ENCODE measurements around the gene ABTB1.
"Not testable (repeated sequence)": the region's sequence is repeated elsewhere in the genome, so short reads cannot be mapped to it uniquely, and the experiment has no call there.

ABTB1 gene

DNA sequence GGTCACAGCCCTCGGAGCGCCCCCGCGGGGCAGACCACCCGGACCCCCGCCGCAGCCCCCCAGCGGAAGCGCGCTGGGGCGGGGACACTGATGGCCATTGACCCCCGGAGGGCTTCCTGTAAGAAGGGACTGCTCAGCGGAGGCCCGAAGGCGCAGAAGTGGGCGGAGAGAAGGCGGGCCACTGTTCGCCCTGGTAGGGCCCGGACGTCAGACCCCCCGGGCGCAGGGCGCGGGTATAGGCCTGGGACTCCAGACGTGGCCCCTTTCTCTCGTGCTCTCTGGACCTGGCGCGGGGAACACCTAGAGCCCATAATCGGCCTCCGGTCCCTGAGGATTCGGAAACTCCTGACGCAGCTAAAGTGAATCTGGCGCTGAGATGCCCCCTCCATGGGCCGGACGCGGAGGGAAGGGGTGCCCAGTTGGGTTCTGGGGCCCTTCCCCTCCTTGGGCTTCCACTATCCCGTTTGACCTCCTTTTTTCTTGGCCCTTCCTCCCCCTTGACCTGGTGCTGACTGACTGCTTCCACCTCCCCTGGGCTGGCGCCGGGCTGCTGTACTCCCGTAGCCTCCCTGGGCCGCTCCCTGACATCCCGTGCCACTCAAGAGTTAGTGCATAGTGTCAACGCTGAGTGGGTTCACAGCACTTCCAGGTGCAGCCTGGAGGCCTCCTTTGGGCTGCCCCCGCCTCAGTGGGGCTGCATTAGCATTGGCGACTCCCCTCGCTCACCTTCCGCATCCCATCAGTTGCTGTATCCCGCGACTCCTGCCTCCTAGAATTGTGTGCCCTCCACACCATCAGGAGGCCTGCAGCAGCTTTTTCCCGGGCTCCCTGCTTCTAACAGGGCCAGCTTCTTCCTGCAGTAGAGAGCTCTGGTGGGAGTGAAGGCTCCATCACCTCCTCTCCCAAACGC lies 694 bp downstream of the ABTB1 start:
- peak; percentile 34 for DNase-seq

DNA sequence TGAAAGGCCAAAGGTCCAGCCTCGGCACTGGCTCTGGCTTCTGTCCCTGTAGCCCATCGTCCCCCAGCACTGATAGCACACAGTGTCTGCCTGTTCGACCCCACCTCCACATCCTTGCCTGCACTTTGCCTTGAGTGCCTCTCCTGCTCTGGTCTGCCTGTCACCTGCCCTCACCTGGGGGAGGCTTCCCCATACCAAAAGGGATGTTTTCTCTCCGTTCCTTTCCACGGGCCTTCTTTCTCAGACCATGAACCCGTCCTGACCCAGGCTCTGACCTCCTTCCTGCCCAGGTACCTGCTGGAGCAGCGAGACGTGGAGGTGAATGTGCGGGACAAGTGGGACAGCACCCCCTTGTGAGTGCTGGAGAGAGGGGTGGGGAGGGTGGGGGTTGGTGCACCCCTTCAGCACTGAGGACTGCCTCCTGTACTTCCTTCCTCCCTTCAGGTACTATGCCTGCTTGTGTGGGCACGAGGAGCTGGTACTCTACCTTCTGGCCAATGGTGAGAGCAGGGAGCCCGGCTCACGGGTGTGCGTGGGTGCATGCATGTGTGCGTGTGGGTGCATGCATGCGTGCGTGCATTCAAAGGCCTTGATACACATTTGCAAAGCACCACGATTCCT lies 1.5 kb downstream of the ABTB1 start:
- DNase-seq = no peak

DNA sequence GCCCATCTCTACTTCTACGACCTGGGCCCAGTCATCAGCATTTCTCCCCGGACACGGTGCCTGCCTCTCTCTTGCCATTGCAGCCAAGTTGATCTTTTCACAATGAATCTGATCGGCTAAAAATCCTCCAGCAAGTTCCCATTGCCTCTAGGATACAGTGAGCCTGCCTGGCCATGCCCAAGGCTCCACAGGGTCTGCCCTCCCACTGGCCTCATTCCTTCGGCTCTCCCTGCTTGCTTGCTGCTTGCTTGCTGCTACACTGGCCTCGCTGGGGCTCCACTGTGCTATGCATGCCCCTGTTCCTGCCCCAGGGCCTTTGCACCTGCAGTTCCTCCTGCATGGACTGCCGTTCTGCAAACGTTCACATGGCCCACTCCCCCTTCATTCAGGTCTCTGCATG lies 2.0 kb downstream of the ABTB1 start:
- DNase-seq = no peak

DNA sequence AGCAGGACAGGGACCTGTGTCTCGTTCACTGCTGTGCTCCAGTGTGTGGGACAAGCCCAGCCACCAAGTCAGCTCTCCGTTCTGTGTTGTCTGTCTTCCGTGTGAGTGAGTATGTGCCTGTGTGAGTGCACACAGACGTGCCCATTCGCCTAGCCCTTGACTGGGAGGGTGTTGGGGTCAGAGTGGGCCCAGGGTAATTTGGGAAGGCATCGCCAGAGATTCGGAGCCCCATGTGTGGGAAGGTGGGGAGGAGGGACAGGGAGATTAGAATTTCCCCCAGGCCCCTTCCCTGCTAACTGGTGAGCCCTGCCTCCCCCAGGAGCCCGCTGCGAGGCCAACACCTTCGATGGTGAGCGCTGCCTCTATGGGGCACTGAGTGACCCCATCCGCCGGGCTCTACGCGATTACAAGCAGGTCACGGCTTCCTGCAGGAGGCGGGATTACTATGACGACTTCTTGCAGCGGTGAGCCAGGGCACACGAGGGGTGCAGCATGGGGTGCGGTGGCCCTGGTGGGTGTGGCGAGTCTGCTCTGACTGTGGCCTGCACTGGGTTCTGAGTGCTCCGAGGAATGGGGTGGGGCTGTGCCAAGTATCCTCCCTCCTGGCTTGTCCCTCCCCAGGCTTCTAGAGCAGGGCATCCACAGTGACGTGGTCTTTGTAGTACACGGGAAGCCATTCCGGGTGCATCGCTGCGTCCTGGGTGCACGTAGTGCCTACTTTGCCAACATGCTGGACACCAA lies 3.1 kb downstream of the ABTB1 start:
- no peak for DNase-seq

DNA sequence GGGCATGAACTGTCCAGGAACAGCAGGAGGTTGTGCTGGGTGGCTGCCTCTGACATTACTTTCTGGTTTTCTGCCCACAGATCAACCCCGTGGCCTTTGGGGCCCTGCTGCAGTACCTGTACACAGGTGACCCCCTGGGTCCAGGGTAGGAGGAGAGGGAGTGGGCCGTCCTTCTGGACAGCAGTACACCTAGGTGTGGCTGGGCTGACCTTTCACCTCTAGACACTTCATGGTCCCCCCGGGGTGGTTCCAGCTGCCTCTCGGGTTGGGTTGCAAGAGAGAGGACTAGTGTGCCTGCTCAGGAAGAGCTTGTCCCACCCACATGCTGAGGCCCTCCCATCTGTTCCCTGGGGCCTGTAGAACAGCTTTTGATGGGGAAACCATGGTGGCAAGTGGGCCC lies 3.7 kb downstream of the ABTB1 start:
- DNase-seq = no peak

DNA sequence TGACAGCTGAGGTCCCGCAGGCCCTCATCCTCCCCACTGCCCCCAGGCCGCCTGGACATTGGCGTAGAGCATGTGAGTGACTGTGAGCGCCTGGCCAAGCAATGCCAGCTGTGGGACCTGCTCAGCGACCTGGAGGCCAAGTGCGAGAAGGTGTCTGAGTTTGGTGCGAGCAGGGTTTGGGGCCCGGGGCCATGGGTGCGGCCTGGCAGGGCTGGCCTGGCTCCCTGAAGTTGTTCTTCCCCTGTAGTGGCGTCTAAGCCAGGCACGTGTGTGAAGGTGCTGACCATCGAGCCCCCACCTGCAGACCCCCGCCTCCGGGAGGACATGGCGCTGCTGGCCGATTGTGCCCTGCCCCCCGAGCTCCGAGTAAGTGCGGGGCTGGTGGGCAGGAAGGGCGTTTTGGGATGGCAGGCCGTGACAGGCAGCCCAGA lies 4.2 kb downstream of the ABTB1 start:
- no peak for DNase-seq

DNA sequence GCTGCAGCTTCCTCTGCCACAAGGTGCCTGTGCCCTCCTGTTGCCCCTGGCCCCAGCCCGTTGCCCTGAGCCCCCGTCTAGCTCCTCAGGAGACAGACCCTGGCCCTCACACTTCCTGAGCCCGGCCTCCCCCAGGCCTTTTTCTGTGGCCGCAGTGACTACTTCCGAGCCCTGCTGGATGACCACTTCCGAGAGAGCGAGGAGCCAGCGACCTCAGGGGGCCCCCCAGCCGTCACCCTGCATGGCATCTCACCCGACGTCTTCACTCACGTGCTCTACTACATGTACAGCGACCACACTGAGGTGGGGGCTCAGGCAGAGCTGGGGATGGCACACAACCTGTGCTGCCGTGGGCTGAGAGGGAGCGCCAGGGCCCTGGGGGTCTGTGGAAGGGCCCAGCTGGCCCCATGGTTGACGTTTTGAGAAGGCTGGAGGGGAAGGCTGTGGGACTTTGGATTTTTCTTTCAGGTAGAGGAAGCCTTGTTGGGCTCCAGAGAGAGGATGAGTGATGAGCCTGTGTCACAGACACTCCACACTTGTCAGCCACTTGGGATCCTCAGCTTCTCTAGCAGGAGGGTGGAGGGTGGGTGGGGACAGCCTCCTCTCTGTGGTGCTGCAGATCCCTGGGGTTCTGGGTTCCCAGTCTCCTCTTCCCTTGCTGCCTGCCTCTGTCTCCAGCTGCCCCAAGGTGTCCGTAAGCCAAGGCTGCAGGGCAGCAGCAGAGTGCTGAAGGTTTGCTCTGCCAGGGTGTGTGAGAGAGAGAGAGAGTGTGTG lies 5.0 kb downstream of the ABTB1 start:
- DNase-seq = peak; percentile 12

DNA sequence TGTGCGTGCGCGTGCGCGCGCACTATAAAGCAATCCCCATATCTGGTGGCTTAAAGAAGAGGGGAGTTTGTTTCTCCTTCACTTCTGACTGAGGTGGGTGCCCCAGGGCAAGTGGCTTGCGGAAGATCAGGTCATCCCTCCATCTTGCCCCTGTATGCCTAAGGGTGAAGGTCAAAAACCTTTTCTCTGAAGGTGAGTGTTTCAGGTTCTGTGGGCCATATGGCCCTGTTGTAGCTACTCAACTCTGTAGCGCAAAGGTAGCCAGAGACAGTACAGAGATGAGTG lies 5.5 kb downstream of the ABTB1 start:
- no peak for DNase-seq

DNA sequence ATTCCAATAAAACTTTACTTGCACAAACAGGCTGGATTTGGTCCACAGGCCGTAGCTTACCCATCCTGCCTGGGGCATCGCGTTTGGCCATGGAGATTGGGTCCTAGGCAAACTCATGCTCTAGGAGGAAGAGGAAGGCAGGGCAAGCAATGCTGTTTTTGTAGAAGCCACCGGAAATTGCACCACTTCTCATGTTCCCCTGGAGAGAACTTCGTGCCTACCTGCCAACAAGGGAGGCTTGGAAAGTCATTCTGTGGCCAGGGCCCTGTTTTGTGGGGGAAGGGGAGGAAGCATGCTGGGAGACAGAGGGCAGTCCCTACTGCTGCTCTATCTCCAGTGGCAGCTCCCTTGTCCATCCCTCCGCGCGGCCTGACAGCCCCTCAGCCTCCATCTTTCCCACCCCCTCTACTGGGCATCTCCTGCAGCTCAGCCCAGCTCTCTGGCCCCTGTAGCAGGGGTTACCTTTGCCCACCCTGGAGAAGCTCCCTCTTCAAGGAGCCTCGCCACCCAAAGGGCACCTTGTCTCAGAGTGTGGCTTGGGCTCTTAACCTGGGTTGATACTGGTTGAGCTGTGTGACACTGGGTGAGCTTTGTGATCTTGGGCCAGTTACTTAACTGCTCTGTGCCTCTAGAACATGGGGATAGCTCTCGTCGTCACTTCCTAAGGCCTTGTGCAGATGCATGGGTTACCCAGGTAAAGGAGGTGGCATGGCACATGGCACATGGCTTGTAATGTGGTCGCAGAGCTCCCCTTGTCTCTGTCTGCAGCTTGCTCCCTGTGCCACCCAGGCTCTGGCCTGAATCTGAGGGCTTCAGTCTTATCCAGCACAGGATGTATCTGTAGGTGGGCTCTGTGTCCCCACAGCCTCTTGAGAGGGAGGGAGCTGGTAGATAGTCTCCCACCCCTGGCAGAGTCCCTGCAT lies 6.1 kb downstream of the ABTB1 start:
- DNase-seq = peak; percentile 69

DNA sequence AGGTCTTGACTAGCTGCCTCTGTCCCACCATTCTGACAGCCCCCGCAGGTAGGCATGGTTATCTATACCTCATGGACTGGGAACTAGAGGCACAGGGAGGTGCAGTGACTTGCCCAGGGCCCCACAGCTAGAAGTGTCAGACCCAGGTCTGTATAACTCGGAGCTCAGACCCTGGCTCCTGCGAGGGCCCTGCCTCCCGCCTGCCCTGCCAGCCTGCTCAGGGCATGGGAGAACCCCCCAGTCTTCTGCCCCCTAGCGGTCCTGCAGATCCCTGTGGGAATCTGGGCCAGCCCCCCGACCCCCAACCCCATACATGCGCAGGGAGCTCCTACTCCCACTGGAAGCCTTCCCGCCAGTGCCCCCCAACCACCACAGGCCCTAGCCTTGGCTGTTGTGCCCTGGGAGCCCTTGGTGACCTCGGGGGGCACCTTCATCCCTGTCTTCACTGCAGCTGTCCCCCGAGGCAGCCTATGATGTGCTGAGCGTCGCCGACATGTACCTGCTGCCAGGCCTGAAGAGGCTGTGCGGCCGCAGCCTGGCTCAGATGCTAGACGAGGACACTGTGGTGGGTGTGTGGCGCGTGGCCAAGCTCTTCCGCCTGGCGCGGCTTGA lies 6.9 kb downstream of the ABTB1 start:
- DNase-seq = no peak

DNA sequence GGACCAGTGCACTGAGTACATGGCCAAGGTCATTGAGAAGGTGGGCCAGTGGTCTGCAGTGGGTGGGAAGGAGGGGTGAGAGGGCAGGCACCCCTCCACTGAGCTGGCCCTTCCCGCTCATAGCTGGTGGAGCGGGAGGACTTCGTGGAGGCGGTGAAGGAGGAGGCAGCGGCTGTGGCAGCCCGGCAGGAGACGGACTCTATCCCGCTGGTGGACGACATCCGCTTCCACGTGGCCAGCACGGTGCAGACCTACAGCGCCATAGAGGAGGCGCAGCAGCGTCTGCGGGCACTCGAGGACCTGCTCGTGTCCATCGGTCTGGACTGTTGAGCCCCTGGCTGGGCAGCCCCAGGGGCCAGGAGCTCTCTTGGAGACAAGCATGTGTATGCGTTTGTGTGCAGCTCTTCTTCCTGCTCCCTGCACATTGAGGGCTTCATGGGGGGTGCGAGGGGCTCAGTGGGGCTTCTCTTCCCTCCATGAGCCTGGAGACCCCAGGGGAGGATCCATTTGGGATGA lies 7.5 kb downstream of the ABTB1 start:
- DNase-seq = no peak

DNA sequence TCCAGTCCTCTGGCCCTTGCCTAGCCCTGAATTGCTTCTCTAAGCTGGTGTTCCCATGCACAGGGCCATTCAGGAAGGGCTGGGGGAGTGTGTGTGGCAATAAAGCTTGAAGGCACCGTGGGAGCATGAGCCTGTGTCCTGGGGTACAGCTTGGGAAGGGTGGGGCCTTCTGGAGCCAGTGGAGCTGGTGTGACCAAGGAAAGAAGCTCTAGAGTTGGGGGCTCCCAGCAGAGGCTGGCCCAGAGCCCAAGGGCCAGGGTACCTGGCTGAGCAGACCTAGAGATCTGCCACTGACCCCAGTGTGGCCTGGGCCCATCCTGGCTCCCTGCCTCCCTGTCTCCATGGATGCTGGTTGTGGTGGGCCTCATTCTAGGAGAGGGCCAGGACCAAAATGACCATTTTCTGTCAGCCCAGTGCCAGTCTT lies 8.1 kb downstream of the ABTB1 start:
- DNase-seq = no peak

DNA sequence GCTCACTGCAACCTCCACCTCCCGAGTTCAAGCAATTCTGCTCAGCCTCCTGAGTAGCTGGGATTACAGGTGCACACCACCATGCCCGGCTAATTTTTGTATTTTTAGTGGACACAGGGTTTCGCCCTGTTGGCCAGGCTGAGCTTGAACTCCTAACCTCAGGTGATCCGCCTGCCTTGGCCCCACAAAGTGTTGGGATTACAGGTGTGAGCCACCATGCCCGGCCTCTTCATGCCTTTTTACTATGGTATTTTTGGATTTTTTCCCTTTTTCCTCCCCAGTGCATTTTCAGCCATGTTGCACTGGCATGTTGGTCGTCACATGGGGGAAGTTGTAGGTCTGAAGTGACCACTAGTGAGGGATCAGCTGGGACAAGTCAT lies 9.4 kb downstream of the ABTB1 start:
- not testable (repeated sequence) for DNase-seq

DNA sequence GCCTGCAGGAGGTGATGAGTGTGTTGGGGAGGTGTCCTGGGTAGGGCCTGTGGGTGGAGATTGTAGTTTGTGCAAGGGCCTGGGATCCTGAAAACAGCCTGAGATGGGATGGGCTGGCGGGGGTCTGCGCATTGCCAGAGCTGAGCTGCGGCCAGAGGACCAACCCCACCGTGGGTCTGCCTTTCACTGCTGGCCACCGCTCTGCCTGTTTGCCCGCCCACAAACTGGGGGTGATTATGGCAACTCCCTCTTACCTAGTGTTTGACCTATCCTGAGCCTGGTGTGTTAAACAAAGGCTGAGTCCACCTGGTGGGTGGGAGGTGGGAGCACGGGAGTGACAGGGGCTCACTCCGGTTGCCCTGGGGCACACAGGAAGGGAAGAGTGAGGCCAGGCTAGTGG lies 9.8 kb downstream of the ABTB1 start:
- DNase-seq = no peak

DNA sequence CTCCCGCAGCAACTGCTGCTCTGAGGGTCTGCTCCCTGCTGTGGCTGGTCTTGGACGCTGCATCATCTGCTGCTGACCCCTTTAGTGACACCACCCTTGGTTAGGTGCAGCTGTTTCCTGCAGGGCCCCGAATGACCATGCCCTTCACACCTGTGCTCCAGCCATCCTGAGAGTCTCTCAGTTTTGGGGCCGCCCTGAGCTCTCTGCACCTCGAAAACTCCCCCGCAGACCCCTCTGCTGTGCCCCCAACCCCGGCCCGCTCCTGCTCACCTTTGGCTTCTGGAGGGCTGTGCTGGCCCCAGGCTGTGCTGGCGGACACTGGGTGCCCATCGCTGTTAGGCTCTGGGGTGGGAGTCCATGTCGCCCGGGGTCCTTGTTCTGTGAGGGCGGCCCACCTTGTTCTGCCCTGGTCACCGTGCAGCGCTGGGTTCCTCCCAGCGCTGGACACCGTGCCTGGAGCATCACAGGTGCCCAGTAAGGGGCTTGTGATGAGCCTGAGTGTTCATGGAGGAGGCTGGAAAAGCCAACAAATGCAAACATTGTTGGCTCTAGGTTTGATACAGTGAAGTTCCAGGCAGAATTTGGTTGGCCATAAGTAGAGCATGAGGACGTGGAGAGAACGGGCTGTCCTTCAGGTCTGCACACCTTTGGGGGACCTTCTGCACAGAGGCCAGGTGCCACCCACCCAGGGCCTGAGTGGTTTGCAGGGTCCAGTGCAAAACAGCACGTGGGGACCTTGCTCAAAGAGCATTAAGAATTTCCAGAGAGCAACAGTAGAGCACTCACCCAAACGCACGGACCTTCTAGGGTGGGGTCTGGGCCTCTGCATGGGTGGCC lies 12.3 kb downstream of the ABTB1 start:
- no peak for DNase-seq

DNA sequence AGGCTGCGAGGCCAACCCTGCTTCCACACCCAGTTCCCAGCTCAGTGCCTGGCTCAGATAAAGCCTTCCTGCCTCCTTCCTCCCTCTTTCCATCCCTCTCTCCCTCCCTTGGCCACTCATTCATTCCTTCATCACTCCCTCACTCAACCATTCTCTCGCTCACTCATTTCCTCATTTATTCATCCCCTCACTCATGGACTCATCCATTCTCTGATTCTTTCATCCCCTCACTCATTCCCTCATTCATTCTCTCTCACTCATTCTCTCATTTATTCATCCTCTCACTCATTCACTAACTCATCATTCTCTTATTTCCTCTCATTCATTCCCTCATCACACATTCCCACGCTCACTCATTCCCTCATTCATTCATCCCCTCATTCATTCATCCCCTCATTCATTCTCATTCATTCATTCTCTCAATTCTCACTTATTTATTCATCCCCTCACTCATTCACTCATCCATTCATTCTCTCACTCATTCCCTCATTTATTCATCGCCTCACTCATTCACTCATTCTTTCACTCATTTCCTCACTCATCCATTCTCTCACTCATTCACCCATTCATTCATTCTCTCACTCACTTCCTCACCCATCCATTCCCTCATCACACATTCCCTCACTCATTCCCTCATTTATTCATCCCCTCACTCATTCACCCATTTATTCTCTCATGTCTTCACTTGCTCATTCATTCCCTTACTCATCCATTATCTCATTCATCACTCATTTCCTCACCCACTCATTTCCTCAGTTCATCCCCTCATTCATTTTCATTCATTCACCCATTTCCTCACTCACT lies 13.2 kb downstream of the ABTB1 start:
- no peak for DNase-seq

DNA sequence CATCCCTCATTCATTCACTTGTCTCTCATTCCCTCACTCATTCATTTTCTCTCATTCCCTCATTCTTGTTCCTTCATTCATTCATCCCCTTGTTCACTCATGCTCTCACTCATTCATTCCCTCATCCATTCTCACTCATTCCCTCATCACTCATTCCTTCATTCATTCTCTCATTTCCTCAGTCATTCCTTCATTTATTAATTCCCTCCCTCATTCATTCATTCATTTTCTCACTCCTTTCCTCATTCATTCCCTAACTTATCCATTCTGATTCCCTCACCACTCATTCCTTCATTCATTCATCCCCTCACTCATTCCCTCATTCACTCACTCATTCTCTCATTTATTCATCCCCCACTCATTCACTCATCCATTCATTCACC lies 13.8 kb downstream of the ABTB1 start:
- no peak for DNase-seq

DNA sequence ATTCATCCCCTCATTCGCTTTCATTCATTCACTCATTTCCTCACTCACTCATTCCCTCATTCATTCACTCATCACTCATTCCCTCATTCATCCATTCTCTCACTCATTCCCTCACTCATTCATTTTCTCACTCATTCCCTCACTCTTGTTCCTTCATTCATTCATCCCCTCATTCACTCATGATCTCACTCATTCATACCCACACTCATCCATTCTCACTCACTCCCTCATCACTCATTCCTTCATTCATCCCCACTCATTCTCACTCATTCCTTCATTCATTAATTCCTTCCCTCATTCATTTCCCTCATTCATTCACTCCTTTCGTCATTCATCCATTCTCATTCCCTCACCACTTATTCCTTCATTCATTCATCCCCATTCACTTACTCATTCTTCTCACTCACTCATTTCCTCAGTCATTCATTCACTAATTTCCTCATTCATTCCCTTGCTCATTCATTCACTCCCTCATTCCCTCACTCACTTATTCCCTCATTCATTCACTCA lies 14.5 kb downstream of the ABTB1 start:
- no peak for DNase-seq

DNA sequence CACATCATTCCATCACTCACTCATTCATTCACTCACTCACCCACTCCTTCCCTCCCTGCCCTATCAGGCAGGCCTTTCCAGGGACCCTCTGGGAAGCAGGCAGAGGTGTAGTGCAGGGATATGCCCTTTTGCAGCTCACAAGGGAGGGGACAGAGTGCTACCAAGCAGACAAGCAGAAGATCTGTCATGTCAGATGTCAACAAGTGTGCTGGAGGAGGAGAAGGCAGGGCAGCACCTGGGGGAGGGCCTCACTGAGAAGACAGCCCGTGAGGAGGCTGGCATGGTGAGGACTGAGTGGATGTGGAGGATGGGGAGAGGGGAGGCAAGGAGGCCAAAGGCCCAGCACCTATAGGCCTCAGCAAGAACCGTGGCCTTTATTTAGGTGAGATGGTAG lies 15.3 kb downstream of the ABTB1 start:
- no peak for DNase-seq

Data from MV-4-11 (cell line).